GM18909 (cell line): ENCODE measurements around the gene ABCA10.
"Not testable (repeated sequence)": the region's sequence is repeated elsewhere in the genome, so short reads cannot be mapped to it uniquely, and the experiment has no call there.

Experiments
- ATAC-seq: cut with Tn5 transposase; IDR thresholded peaks from one replicate; pipeline ENCODE4 v1.9.1; 2021; ENCODE audit warnings: mild to moderate bottlenecking; ENCODE audit not compliant: unreplicated experiment, poor library complexity

The ABCA10 gene, protein sequence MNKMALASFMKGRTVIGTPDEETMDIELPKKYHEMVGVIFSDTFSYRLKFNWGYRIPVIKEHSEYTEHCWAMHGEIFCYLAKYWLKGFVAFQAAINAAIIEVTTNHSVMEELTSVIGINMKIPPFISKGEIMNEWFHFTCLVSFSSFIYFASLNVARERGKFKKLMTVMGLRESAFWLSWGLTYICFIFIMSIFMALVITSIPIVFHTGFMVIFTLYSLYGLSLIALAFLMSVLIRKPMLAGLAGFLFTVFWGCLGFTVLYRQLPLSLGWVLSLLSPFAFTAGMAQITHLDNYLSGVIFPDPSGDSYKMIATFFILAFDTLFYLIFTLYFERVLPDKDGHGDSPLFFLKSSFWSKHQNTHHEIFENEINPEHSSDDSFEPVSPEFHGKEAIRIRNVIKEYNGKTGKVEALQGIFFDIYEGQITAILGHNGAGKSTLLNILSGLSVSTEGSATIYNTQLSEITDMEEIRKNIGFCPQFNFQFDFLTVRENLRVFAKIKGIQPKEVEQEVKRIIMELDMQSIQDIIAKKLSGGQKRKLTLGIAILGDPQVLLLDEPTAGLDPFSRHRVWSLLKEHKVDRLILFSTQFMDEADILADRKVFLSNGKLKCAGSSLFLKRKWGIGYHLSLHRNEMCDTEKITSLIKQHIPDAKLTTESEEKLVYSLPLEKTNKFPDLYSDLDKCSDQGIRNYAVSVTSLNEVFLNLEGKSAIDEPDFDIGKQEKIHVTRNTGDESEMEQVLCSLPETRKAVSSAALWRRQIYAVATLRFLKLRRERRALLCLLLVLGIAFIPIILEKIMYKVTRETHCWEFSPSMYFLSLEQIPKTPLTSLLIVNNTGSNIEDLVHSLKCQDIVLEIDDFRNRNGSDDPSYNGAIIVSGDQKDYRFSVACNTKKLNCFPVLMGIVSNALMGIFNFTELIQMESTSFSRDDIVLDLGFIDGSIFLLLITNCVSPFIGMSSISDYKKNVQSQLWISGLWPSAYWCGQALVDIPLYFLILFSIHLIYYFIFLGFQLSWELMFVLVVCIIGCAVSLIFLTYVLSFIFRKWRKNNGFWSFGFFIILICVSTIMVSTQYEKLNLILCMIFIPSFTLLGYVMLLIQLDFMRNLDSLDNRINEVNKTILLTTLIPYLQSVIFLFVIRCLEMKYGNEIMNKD (N-terminal part only)

DNA sequence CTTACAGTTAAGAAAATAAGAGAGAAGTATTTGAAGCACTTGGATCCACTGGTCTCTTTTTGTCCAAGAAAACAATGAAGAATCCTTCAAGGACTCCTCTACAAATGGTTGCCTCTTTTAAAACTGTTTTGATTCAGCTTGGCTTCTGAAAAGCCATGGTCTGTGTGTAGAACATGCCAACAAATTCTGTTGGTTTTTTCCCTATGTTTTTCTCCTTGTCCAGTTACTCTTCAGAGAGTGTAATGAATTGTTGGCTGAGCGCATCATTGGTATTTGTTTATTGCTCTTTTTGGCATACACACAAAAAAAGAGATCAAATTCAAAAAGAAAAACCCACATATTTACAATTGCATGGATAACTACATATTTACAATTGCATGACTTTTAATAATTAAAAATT is at the start of gene ABCA10:
Gene ABCA10, minus strand, starts transcription at position 249 of the 400 bp plus-strand sequence. CDS start 3,466 bp downstream, outside the sequence.
- no peak for ATAC-seq

GRCh38 chr17:69276279-69276678 is 47.7 kb upstream of the ABCA10 start:
- ATAC-seq: not testable (repeated sequence)

- ATAC-seq: no peak
Measured at GRCh38 chr17:69275751-69276150, 47.1 kb upstream of the ABCA10 start.

DNA sequence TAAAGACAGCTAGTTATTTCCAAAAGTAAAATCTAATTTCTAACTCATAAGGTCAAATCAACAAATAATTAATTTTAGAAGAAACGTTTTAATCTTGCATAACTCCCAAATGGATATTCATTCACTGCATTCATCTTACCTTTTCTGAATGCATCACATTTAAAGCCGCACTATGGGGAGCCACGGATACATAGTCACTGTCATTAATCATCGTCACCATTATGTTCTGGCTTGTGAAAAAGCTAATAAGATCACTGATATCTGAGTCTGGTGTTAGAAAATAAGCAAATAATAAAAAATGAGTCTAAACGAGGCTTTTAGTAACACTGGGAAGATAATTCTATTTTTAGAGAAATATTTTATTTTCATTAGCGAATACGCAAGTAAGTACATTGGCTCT is 42.4 kb upstream of the ABCA10 start:
- no peak for ATAC-seq

DNA sequence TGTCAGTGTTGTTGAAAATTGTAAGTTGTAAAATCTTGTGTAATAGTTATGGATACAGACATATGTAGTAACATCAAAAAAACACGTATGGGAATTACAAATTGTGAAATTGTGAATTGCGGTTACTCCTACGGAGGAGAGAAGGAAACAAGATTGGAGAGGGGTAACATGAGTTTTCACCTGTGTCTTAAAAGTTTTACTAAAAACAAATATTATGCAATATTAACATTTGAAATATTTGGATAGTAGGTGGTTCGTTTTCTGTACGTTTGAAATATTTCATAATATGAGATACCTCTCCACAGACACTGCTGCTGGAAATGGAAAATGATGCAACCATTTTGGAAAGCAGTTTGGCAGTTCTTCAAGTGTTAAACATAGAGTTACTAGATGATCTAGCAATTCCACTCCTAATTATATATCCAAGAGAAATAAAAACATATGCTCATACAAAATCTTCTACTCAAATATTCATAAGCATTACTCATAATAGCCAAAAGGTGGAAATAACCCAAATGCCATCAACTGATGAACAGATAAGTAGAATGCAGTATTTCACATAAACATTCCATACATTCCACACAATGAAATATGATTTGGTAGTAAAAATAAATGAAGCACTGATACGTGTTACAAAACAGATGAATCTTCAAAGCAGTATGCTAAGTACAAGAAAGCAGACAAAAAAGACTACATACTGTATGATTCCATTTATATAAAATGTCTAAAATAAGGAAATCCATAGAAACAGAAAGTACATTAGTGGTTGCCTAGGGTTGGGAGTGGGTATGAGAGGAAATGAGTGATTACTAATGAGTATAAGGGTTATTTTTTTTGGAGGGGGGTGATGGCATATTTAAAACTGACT is 40.7 kb upstream of the ABCA10 start:
- no peak for ATAC-seq

DNA sequence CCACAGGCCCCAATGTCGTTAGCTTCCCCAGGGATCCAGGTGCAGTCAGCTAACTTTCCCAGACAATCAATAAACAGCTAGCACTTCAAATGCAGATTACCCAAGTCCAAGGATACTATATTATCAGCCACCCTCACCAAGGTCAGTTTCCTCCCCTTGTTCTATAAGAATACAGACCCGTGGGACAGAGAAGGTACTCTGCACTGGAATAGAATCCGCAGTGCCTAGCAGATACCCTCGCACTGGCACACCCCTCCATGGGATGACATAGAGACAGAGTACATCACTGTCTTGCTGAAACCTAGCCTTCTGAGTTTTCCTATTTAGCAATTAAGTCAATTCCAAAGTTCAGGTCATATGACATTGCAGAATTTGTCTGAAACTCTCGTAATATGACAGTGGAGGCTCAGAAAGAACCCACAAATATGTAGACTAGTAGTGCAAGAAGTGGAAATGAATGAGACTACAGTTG is 40.0 kb upstream of the ABCA10 start:
- ATAC-seq: no peak

GRCh38 chr17:69267219-69267618 is 38.6 kb upstream of the ABCA10 start:
- no peak for ATAC-seq

DNA sequence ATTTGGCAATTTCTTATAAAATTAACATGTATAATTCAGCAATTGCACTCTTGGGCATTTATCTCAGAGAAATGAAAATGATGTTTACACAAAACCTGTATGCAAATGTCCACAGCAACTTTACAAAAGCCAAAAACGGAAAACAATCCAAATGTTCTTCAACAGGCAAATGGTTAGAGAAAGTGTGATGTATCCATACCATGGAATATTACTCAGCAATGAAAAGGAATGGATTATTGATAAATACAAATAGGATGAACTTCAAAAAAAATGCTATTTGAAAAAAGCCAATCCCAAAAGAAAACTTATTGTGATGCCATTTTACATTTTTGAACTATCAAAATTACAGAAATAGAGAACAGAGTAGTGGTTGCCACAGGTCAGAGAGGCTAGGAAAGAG is 37.2 kb upstream of the ABCA10 start:
- no peak for ATAC-seq

DNA sequence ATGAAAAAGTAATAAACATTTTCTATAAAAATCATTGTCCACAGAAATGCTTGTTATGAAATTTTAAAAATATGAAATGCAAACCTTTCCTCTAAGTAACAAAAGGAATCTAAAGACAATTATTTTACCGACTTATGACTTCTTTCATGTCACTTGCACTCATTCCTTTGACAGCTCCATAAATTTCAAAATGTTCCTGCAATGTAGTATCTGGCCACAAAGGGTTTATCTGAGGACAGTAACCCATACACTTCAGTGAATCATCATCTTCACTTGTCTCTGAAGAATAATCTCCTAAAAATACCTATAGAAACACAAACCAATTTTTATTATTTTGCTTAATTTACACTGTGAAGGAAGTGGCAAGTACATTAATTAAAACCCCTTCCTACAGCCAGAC is 25.6 kb upstream of the ABCA10 start:
- no peak for ATAC-seq

DNA sequence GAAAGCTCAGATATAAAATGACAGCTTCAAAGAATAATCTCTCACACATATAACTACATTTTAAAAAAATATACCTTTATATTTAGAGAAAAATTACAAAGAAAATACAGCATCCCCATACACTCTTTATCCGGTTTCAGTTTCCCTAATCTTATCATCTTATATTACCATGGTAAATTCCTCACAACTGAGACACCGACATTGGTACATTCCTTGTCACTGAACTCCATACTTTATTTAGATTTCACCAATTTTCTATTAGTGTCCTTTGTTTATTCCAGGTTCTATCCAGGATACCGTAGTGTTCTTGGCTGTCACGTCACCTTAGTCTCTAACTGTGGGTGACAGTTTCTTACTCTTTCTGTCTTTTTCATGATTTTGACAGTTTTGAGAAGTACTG is 22.0 kb upstream of the ABCA10 start:
- ATAC-seq: no peak

DNA sequence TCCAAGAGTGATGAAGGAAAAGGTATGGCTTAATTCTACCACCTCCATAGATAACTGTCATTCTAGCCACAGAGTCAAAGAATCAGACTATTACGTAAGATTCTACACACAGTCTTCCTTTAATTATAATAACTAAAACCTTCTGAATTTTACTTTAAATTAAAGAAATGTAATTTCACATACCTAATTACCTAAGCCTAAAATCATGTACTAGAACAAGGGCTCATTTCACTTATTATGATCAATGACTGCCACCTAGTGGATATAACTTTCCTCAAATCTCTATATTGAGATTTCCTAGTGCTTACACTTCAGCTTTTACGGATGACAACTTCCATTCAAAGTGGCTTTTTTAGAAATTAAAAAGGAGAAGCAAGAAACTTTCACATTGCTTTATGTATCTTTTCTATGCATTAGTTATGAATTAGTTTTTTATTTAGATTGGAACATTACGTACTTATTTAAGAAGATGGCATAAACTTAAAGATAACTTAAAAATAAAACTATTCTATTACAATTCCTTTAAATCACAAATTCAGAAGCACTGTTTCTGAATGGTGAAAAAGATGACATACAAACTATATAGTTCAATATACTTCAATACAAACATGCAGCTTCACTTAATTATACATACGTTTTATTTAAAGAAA is 18.2 kb upstream of the ABCA10 start:
- ATAC-seq: peak; percentile 71

- no peak for ATAC-seq
Measured at GRCh38 chr17:69246202-69246601, 17.6 kb upstream of the ABCA10 start.

DNA sequence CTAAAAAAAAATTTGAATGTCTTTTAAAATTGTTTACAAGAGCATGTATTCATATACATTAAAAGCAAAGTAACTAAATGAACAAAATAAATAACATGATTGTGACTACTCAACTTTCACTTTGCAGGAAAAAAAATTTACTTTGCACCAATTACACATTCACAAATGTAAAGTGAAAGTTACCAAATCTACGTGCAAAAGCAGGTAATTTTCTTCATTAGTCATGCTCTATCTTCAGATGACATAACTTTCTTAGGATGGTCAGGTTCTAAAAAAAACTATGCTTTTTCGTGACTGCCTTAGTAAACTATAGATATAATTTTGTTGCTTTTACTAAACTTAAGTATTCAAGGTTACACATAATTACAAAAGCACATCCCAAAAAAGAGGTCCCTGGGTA is 17.0 kb upstream of the ABCA10 start:
- ATAC-seq: no peak

GRCh38 chr17:69239611-69240600 is 11.3 kb upstream of the ABCA10 start:
- no peak for ATAC-seq

DNA sequence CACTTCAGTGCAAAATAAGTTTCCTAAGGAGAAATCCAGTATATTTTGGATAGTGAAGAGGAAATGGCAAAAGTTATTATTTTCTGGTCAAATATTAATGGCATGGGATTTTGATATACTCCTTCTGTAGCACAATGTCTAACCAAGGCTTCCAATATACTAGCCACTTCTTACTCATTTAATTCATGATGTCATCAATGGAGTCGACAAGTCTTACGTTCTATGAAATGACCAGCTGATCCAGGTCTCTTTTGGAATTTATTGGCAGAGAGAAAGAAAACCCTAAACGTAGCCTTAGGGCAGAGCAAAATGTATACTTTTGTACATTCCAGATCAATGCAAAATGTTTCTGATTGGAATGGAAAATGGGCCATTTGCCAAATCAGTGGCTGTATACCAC is 8.3 kb upstream of the ABCA10 start:
- no peak for ATAC-seq

DNA sequence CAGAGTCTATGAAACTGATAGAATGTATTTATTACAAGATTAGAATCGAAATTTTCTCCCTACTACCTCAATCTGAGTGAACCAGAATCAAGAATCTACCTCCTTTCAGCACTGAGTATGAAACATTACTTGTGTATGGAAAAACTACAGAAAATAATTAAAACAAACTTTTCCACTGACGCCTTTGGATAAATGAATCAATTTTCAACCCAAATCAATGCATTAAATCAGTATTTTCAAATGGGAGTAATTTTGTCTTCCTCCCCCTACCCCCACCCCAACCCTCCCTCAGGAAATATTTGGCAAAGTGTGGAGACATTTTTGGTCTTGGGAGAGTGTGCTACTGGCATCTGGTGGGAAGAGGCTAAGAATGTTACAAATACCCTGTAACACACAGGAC is 7.8 kb upstream of the ABCA10 start:
- no peak for ATAC-seq

- peak; percentile 97 for ATAC-seq
Measured at GRCh38 chr17:69235338-69236058, 6.9 kb upstream of the ABCA10 start.
